Natural killer cell (primary cell): ENCODE data around the gene E4F1. TPM values are rescaled to one million over a fixed set of nuclear protein-coding genes. Genes with fewer than 3 reads are reported as not detected.

Experiments
- ATAC-seq, 3 donors: fragments of 150-1000 bp in 2 of 3; fragments of 200-7000 bp in 1 of 3; cut with Tn5 transposase; 1 replicate in 1 of 3; 2 replicates in 2 of 3; pipeline ENCODE4 v1.10.0; 2021; ENCODE audit warnings: mild to moderate bottlenecking in 2 of 3, moderate library complexity in 2 of 3
- DNase-seq, 2 donors: peaks; one replicate each; pipeline versions ENCODE4 v3.0.0 to v3.0.0-alpha.2; 2013 to 2021; ENCODE audit warnings: mixed read lengths in 1 of 2
- H3K27ac ChIP-seq: one replicate; pipeline ENCODE4 v1.5.1; 2013; ENCODE audit warnings: mild to moderate bottlenecking, low read length
- H3K27me3 ChIP-seq: one replicate; pipeline ENCODE4 v1.6.1; 2013; ENCODE audit warnings: low read length; ENCODE audit not compliant: control insufficient read depth, insufficient read depth
- H3K36me3 ChIP-seq: one replicate; pipeline ENCODE4 v1.6.1; 2013; ENCODE audit warnings: low read length; ENCODE audit not compliant: control insufficient read depth, insufficient read depth
- H3K4me1 ChIP-seq: one replicate; pipeline ENCODE4 v1.6.1; 2013; ENCODE audit warnings: low read length; ENCODE audit not compliant: control insufficient read depth, insufficient read depth
- H3K4me3 ChIP-seq: one replicate; pipeline ENCODE4 v1.5.1; 2013; ENCODE audit warnings: low read length
- H3K9me3 ChIP-seq: one replicate; pipeline ENCODE4 v1.6.1; 2013; ENCODE audit warnings: low read length; ENCODE audit not compliant: control insufficient read depth, insufficient read depth
- H3K27ac Mint-ChIP-seq, 2 donors: one replicate each; pipeline ENCODE4 v1.8.0; 2022; ENCODE audit warnings: mild to moderate bottlenecking in 2 of 2, mixed read lengths in 2 of 2, moderate library complexity in 1 of 2
- H3K27me3 Mint-ChIP-seq, 2 donors: one replicate each; pipeline ENCODE4 v1.8.0; 2022; ENCODE audit warnings: low read depth in 2 of 2, mixed read lengths in 2 of 2
- H3K36me3 Mint-ChIP-seq: one replicate; pipeline ENCODE4 v1.8.0; 2022; ENCODE audit warnings: mixed read lengths
- H3K4me1 Mint-ChIP-seq, 2 donors: one replicate each; pipeline ENCODE4 v1.8.0; 2022; ENCODE audit warnings: mixed read lengths in 2 of 2
- H3K4me3 Mint-ChIP-seq: one replicate; pipeline ENCODE4 v1.8.0; 2022; ENCODE audit warnings: mild to moderate bottlenecking, moderate library complexity, mixed read lengths
- H3K9me3 Mint-ChIP-seq, 2 donors: one replicate each; pipeline ENCODE4 v1.8.0; 2022; ENCODE audit warnings: mixed read lengths in 2 of 2
- WGBS: methylation state at CpG from one replicate; pipeline ENCODE4 v1.1.7; 2013; ENCODE audit warnings: missing lambda C conversion rate; ENCODE audit not compliant: insufficient coverage; 5-methylcytosine and 5-hydroxymethylcytosine counted together
- intact Hi-C: fragments of 100-400 bp; cut with micrococcal nuclease; formaldehyde crosslinking; loops from one replicate; pipeline ENCODE4 v1.14.2; 2022
- total RNA-seq, 4 donors: library from RNA; stranded (reverse); fragments of 120-200 nt in 1 of 4; gene quantifications; one replicate each; pipeline versions ENCODE4 v1.2.3 to v1.2.4, GENCODE V29; 2013 to 2022
- TF ChIP-seq, protein P1 (sequence below): fragments of 200-600 bp; IDR thresholded peaks from one replicate; pipeline ENCODE4 v1.8.0; 2022; ENCODE audit warnings: antibody characterized with exemption

The E4F1 gene
- total RNA-seq, 3 donors from 2014 or later (not counting 1 experiment from before 2014, with no cell fraction given) = 43.6 to 45.7 (median 45.7) TPM

DNA sequence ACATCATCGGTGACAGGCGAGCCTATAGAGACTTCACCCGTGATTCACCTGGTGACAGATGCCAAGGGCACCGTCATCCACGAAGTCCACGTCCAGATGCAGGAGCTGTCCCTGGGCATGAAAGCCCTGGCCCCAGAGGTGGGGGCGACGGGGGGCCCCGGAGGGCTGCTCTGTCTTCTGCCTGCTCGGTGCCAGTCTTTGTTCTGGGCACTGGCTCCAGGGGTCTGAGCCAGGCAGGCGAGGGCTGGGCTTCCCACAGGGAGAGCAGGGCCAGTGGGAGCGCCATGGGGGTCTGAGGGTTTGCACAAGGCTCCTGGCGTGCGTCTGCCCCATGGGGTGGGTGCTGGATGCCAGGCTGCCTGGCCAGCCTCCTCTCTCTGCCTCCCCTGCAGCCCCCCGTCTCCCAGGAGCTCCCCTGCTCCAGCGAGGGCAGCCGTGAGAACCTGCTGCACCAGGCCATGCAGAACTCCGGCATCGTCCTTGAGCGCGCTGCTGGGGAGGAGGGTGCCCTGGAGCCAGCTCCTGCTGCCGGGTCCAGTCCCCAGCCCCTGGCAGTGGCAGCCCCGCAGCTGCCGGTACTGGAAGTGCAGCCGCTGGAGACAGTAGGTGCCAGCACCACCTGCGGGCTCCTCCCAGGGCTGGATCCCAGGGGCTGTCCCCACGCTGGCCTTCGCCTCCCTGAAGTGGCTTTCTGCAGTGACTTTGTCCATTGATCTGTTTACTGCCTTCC is 9.8 kb downstream of the E4F1 start:
- Histone ChIP-seq H3K9me3 (no peaks in the 10 kb centered on the region), H3K27me3 (peaks cover 6% of the 10 kb centered on the region), H3K36me3 (peaks cover 63% of the 10 kb centered on the region), H3K27ac (no peak overlapping the region), H3K4me1 (peaks cover 13% of the 10 kb centered on the region), H3K4me3 (no peak overlapping the region)
- ATAC-seq (no peak), DNase-seq (no peak)
- Mint-ChIP-seq H3K4me3 (no peak overlapping the region), H3K27ac (no peak overlapping the region), H3K27me3 (no peaks in the 10 kb centered on the region), H3K9me3 (no peaks in the 10 kb centered on the region), H3K36me3 (no peaks in the 10 kb centered on the region), H3K4me1 (no peaks in the 10 kb centered on the region)
- WGBS = 98% methylated on average over 28 of the region's 28 CpGs
- intact Hi-C loops = no loop called here
- TF ChIP-seq, protein P1, sequence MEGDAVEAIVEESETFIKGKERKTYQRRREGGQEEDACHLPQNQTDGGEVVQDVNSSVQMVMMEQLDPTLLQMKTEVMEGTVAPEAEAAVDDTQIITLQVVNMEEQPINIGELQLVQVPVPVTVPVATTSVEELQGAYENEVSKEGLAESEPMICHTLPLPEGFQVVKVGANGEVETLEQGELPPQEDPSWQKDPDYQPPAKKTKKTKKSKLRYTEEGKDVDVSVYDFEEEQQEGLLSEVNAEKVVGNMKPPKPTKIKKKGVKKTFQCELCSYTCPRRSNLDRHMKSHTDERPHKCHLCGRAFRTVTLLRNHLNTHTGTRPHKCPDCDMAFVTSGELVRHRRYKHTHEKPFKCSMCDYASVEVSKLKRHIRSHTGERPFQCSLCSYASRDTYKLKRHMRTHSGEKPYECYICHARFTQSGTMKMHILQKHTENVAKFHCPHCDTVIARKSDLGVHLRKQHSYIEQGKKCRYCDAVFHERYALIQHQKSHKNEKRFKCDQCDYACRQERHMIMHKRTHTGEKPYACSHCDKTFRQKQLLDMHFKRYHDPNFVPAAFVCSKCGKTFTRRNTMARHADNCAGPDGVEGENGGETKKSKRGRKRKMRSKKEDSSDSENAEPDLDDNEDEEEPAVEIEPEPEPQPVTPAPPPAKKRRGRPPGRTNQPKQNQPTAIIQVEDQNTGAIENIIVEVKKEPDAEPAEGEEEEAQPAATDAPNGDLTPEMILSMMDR = no peak

DNA sequence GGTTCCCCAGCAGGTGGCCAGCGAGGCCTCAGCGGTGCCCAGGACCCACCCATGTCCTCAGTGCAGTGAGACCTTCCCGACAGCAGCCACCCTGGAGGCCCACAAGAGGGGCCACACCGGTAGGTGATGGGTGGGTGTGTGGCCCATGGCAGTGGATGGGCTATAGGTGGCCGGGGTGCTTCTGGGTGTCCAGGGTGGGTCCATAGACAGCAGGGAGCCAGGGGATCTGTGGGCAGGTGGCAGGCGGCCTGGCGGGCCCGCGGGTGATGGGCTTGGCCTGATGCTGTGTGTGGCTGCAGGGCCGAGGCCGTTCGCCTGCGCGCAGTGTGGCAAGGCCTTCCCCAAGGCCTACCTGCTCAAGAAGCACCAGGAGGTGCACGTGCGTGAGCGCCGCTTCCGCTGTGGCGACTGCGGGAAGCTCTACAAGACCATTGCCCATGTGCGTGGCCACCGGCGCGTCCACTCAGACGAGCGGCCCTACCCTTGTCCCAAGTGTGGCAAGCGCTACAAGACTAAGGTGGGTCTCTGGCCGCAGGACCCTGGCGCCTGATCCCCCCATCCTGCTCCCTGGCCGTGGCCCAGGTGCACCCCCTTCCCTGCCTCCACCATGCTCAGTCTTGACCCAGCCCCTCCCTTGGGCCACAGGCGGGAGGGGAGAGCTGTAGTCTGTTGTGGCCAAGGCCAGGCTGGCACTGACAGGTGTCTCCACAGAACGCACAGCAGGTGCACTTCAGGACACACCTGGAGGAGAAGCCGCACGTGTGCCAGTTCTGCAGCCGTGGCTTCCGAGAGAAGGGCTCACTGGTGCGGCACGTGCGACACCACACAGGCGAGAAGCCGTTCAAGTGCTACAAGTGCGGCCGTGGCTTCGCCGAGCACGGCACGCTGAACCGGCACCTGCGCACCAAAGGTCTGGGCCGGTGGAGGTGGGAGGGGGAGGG is 10.8 kb downstream of the E4F1 start:
- H3K4me1 ChIP-seq = peaks cover 13% of the 10 kb centered on the region
- no peak overlapping the region for H3K4me3 ChIP-seq
- no peaks in the 10 kb centered on the region for H3K4me1 Mint-ChIP-seq
- H3K36me3 ChIP-seq = peaks cover 55% of the 10 kb centered on the region
- H3K27me3 ChIP-seq = peaks cover 6% of the 10 kb centered on the region
- H3K27me3 Mint-ChIP-seq = no peaks in the 10 kb centered on the region
- H3K9me3 ChIP-seq = no peaks in the 10 kb centered on the region
- ATAC-seq (no peak), DNase-seq (no peak)
- 90% methylated on average over 51 of the region's 51 CpGs for WGBS
- no peaks in the 10 kb centered on the region for H3K9me3 Mint-ChIP-seq
- intact Hi-C loops = no loop called here
- TF ChIP-seq, protein P1 = no peak
- H3K27ac ChIP-seq = no peak overlapping the region
- no peaks in the 10 kb centered on the region for H3K36me3 Mint-ChIP-seq
- H3K4me3 Mint-ChIP-seq = no peak overlapping the region
- no peak overlapping the region for H3K27ac Mint-ChIP-seq

DNA sequence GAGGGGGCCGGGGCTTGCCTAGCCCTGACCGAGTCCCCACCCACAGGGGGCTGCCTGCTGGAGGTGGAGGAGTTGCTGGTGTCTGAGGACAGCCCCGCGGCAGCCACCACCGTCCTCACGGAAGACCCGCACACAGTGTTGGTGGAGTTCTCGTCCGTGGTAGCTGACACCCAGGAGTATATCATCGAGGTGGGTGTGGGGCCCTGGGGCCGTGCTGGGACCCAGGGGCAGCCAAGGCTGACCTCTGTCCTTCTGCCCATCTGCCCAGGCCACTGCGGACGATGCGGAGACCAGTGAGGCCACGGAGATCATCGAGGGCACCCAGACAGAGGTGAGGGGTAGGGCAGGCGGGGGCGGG is 11.4 kb downstream of the E4F1 start:
- H3K27ac Mint-ChIP-seq = no peak overlapping the region
- no peaks in the 10 kb centered on the region for H3K9me3 Mint-ChIP-seq
- Histone ChIP-seq H3K36me3 (peaks cover 48% of the 10 kb centered on the region), H3K4me3 (no peak overlapping the region), H3K27ac (no peak overlapping the region), H3K4me1 (peaks cover 13% of the 10 kb centered on the region), H3K27me3 (peaks cover 6% of the 10 kb centered on the region), H3K9me3 (no peaks in the 10 kb centered on the region)
- WGBS = 96% methylated on average over 18 of the region's 18 CpGs
- no peak for DNase-seq
- intact Hi-C loops = no loop called here
- no peak for ATAC-seq
- no peak overlapping the region for H3K4me3 Mint-ChIP-seq
- TF ChIP-seq, protein P1 = no peak
- no peaks in the 10 kb centered on the region for H3K4me1 Mint-ChIP-seq
- no peaks in the 10 kb centered on the region for H3K27me3 Mint-ChIP-seq
- no peaks in the 10 kb centered on the region for H3K36me3 Mint-ChIP-seq
